B cell (primary cell): ENCODE results near the gene PRTG.

ENCODE experiments used
- EZH2 ChIP-seq: IDR thresholded peaks from 2 replicates; pipeline ENCODE4 v1.6.1; 2012; ENCODE audit warnings: borderline replicate concordance, low read depth, mild to moderate bottlenecking, moderate library complexity, low read length; ENCODE audit not compliant: insufficient read depth, poor library complexity, severe bottlenecking
- TF ChIP-seq, protein P1 (sequence below): fragments of 200-600 bp; IDR thresholded peaks from one replicate; pipeline ENCODE4 v1.8.0; 2022; ENCODE audit warnings: antibody characterized with exemption, mild to moderate bottlenecking

DNA sequence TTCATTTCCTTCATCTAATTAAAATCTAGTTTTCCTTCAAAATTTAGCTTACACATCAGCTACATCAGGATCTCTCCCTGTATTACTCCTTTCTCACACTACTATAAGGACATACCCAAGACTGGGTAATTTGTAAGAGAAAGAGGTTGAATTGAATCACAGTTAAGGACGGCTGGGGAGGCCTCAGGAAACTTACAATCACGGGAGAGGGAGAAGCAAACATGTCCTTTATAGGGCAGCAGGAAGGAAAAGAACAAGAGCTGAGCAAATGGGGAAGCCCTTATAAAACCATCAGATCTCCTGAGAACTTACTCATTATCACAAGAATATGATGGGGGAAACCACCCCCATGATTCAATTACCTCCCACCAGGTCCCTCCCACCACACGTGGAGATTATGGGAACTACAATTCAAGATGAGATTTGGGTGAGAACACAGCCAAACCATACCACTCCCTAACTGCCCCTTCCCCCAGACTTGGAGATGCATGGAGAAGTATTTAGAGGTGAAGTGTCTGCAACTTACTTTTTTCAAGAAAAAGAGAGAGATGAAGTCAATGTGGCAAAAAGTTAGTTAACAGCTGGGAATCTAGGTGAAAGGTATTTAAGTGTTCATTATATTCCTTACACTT is 21.3 kb downstream of the PRTG start:
- TF ChIP-seq, protein P1, sequence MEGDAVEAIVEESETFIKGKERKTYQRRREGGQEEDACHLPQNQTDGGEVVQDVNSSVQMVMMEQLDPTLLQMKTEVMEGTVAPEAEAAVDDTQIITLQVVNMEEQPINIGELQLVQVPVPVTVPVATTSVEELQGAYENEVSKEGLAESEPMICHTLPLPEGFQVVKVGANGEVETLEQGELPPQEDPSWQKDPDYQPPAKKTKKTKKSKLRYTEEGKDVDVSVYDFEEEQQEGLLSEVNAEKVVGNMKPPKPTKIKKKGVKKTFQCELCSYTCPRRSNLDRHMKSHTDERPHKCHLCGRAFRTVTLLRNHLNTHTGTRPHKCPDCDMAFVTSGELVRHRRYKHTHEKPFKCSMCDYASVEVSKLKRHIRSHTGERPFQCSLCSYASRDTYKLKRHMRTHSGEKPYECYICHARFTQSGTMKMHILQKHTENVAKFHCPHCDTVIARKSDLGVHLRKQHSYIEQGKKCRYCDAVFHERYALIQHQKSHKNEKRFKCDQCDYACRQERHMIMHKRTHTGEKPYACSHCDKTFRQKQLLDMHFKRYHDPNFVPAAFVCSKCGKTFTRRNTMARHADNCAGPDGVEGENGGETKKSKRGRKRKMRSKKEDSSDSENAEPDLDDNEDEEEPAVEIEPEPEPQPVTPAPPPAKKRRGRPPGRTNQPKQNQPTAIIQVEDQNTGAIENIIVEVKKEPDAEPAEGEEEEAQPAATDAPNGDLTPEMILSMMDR = no peak
- TF ChIP-seq EZH2 = no peak
